Measurements from ENCODE around the gene VWF.
A peak's percentile ranks its signal among the peaks of the same experiment; 100 is the strongest.

Gene VWF

DNA sequence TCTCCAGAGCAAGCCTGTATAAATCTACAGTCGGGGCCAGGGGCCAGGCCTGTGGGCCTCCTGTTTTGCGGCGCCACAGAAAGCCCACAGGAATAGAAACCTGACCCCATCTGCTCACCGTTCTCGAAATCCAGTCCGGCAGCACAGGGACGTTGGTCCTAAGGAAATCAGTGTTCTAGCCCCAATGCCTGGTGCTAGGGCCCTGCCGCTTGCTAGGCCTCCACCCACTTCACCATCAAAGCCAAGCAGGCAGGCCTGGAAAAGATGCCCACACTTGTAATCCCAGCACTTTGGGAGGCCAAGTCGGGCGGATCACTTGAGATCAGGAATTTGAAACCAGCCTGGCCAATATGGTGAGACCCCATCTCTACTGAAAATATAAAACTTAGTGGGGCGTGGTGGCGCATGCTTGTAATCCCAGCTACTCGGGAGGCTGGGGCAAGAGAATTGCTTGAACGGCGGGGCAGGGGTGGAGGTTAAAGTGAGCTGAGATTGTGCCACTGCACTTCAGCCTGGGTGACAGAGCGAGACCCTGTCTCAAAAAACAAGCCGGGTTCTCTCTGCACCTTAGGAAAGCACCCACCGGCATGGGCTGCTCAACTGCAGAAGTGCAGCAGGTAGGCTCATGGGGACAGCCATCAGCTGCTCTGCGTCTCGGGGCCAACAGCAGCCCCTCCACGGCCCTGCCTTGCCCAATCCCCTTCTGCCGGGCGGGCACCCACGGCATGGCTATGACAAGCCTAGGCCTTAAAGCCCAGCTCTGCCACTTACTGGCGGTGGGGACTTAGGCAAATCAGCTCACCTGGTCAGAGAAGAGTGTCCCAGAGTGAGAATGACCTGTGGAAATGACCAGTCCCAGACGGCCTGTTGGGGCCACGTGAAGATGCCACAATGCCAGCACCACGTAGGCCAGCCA is 47.4 kb downstream of the VWF start:
- no peak for DNase-seq (ENCODE audit: low spot score)

DNA sequence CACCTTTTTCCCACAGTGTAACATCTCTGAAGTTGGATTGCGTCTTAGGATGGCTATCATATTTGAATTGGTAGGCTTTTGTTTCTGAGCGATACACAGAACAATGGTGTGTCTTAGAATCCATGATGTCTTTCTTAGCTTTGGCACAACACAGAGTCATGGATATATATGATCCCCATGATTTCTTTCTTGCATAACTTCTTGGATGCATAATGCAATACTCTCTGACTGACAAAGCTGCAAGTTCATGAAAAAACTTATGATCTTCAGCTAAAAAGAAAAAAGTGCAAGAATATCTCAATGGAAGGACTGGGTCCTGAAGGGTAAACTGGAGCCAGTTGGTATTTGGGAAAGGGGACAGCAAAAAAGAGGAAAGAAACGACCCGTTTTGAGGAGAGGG is 48.1 kb downstream of the VWF start:
- no peak for DNase-seq (ENCODE audit: low spot score)

DNA sequence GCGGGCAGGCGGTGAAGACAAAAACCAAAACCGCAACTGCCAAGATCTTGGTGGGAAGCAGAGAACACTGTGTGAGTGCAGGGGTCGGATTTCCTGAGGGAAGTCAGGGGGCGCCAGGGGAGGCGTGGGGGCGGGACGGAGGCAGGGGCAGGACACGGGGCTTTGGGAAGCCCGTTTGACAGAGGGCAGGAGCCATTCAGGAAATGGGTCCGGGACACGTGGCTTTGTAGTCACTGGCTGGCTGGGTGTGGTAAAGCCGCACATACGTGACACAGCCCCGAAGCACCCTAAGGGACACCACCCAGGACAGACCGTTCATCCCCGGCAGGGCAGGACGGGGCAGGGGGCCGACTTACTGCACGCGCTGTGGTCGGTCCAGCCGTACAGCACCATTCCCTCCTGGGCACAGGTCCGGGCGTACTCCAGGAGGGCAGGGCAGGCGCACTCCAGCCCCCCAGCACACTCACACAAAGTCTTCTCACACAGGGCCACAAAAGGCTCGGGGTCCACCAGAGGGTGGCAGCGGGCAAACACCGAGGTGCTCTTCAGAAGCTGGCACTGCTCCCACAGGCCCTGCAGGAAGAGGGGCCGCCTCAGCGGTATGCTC is 49.4 kb downstream of the VWF start:
- peak; percentile 42 for DNase-seq (ENCODE audit: low spot score)

DNA sequence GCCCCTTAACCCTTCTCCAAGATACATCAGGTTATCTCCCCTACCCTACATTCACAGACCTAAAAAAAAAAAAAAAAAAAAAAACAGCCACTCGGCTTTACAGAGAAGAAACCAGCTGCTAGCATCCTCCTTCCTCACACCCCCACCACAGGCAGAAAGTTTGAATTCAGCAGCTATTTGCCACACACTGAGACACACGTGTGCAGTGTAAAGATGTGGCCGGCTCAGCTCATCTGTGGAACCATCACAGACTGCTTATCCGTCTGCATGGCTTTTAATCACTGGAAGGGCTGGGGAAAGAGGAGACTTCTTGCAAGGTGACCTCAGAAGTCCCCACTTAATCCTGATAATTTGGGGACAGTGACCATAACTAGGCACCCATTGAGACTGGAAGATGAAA is 50.0 kb downstream of the VWF start:
- no peak for DNase-seq (ENCODE audit: low spot score)

DNA sequence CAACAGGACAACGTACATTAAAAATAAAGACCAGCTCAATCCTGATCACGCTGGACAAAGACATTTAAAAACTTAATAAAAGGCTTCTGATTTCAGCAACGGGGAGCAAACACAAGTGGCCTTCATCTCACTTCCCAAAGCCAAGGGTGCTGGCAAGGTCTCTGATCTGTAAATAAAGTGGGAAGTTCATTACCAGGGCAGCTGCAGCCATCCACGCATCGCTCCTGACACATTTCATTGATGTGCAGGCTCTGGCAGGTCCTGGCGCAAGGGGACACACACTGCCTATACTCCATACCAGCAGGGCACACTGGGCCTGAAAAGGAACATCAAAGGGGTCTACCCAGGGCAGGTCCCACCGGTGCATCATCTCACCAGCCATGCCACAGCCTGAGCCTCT is 51.0 kb downstream of the VWF start:
- DNase-seq (ENCODE audit: low spot score) = no peak

DNA sequence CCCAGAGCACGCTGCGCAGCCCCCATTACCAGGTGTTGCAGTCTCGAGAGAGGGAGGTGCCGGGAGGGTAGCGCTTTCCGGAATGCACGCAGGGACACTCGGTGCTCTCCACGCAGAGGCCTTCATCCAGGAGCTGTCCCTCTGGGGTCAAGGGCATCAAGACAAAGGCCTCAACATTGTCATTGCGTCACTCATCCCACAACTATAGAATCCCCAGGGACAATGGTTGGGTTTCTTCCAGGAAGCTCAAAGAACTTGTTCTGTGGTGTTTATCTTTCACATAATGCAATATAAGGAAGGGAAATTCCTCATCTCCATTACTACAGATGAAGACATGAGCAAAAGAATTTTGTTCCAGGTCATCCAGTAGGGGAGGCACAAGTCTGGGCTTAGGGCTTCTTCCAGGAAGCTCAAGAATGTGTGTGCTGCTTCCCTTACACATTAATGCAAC is 52.1 kb downstream of the VWF start:
- DNase-seq (ENCODE audit: low spot score) = no peak

DNA sequence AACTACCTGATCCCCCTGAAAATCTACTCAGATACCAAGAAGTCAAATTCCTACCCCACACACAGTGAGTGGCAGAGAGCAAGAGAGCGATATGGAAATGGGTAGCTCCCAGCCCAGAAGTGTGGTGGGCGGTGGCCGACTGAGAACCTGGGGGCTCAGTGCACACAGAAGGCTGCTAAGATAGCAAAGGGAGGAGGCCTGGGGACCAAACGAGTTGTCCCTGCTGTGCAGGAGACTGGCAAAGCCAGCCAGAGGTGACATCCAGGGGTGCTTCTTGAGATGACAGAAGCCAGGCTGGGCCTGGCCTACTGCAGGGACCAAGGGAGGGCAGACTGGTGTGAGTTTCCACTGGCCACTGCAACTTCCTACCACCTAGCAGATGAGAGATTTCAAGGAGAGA is 52.9 kb downstream of the VWF start:
- no peak for DNase-seq (ENCODE audit: low spot score)

DNA sequence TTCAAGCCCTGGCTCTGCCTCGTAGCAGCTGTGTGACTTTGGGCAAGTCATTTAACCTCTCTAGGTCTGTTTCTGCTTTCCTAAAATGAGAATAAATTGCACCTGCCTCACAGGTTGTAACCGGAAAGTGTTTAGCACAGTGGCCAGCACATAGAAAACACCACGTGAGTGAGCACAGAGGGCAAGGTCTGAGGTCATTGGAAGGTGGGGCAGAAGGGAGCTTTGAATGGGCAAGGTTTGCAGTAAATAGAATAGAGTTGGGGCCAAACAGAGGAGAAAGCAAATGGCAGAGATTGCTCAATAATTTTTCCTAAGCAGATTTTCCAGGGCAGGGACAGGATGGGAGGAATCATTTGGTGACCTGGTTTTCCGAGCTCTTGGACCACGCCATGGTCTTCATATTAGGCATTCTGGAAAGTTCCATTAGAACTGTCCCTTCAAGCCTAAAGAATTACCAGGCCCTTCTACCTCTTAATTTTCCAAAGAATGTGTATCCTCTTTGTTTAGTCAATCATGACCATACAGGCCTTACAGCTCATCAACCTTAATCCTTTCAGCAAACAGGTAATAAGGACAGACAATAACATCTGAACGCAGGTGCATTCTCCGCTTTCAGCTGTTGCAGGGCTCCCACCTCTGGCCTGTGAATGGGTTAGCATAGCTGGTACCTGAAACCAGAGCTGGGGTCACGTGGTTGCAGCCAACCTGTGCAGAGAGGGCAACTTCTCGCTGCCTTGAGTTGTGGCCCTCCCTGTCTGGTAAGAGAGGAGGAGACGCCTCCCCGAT is 53.8 kb downstream of the VWF start:
- DNase-seq (ENCODE audit: low spot score) = no peak

DNA sequence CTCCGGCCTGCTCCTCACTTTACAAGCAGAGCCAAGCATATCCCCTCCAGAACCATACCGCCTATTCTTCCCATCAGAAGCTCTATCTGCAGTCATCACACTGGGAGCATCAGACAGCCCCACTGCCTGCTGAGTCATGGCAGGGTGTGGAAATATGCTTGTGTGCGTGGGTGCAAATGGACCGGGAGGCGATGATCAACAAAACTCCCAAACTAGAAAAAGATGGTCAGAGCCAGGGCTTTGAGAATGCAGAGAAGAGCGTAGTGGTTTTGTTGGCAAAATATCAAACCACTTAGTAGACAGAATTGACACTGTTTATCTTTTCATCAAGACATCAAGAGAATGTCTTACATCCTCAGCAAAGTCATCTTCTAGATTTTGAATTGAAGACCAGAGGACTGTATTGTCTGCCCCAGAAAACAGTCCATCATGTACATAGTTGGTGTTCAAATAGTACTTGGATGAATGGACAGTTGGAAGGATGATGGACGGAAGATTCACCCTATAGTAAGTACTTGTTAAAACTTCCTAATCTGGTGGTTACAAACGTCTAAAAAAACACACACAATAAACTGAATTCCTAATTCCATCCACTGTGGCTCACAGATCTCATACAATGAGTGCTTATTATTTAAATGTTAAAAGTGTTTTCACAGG is 54.9 kb downstream of the VWF start:
- DNase-seq (ENCODE audit: low spot score) = peak; percentile 93

DNA sequence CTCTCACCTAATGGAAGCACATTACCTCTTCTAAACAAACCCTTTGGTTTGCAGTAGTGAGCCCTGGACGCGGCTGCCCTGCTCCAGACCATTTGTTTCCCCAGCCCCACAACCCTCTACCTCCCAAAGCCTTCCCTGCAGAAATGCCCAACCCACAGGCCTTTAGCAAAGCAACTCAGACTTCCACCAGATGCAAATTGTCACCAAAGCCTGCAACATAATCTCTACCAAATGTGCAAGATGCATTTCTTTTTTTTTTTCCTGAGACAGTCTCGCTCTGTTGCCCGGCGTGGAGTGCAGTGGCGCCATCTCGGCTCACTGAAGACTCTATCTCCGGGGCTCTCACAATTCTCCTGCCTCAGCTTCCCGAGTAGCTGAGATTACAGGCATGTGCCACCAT is 56.2 kb downstream of the VWF start:
- no peak for DNase-seq (ENCODE audit: low spot score)

DNA sequence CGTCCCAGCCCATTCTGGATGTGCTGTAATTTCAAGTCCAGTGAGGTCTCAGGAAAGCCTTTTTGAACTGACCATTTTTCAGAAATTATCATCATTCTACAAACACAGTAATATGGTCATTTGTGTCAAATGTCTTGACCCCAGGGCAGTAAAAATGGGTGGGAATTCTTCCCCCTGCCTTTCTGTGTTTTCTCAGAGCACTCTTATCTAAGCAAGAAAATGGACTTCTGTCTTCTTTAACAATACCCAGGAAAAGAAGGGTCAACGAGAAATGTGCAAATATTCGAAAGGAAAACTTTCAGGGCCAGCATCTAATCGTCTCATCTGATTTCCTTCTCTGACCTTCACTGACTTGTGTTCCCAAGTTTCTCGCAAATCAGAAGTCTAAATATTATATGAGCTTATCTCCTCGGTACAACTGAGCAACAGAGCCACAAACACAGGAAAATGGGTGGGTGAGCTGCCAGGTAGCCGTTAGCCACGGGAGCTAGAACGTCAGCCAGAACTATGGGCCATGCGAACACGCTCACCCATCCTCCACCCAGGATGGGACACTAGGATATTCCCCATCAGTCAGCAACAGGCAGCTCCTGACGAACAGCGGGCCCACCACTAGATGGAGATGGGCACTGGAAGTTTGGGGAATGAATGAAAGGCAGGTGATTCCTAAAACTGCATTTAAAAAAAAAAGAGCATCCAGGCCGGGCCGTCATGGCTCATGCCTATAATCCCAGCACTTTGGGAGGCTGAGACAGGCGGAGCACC is 57.1 kb downstream of the VWF start:
- DNase-seq (ENCODE audit: low spot score) = peak; percentile 33

DNA sequence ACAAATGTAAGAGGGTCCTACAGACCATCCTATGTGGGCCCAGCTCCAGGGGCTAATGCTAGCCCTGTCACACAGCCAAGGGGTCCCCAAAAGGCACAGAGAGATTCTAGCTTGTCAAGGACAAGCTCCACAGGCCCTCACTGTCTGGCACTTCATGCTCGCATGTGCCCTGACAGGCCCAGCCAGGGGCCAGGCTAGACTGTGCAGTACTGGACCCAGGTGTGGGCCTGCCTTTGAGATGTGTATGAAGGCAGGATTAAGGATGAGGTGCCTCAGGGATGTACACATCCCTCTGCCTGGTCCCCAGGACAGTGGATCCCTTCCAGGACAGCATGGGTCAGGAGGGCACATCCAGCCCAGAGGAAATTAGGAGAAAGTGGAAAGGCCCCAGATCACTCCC is 57.8 kb downstream of the VWF start:
- DNase-seq (ENCODE audit: low spot score) = no peak

DNA sequence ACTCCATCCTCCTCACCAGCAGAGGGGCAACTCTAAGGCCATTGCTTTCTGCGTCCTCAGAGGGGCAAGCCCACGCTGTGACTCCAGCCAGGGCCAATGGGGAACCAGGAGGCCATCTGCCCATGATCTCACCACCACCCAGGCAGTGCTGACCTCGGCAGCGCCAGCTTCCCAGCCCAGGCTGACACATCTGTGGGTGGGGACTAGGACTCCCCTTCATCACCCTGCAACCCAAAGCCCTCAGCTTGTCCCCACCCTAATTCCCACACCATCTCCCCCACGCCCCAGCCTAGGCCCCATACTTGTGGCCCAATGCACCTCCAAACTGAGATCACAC is 58.6 kb downstream of the VWF start:
- no peak for DNase-seq (ENCODE audit: low spot score)

DNA sequence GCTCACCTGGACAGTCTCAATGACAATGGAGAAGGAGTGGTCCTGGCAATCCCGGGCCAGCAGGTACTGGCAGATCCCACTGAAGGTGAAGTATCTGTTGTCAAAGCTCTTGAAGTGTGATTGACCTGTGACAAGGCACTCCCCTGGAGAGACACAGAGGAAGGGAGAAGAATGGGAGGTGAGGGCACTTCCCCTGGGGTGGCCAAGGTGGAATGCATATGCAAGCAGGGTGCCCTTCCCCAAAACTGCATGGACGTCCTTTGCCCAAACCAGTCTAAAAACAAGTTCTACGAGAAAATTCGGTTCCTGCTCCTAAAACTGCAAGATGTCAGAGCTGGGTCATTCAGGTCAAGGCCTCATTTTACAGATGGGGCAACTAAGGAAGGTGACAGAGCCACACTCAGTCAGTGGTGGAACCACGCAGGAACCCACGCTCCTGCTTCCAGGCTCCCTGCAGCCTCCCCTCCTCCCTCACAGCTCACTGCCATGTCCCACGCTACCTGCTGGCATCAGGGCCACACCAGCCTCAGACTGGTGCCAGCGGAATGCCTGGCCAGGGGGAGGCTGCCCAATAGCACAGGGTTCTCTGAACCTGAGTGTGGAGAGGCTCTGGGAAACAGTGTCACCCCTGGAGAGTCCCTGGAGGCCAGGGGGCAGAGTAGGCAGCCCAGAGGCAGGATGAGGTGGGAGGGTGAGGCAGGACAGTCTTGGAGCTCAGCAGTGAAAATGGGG is 59.2 kb downstream of the VWF start:
- no peak for DNase-seq (ENCODE audit: low spot score)

DNA sequence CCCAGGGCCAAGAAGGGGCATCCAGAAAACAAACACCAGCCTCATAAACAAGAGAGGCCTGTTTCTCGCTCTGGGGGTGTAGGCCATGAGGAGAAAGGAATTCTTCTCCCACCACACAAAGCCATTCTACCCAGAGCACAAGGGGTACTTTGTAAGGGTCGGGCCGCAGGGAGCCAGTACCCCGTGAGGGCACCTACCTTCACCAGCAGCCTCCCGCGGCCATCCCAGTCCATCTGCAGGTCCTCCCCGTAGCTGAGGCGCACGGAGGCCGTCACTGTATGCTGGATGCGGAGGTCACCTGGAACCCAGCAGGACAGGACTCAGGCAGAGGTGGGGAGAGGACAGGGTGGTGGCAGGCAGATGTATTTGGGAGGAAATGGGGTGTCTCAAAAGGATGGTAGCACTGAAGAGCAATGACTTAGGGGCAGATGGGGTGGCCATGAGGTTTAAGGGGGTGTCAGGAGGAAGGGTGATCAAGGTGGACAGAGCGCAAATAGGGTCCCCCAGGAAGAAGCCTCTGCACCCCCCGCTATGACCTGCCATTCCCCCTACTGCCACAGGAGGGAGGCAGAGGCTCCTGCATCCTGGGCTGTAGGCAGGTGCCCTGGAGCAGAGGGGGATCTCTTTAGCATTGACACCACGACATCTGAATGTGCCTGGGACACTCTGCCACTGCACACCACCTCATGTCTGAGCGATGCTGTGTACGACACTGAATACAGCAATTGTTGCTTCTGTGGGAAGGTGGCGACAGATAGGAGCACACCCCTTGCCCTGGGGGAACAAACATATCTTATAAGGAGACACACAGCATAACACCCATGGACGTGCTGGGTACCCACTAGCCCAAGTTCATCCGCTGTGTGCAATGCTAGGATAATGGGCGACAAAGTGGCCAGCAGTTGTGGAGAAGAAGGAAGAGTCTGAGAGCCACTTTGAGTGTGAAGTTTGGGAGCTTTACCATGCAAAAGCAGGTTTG is 61.4 kb downstream of the VWF start:
- DNase-seq (ENCODE audit: low spot score) = peak; percentile 79

DNA sequence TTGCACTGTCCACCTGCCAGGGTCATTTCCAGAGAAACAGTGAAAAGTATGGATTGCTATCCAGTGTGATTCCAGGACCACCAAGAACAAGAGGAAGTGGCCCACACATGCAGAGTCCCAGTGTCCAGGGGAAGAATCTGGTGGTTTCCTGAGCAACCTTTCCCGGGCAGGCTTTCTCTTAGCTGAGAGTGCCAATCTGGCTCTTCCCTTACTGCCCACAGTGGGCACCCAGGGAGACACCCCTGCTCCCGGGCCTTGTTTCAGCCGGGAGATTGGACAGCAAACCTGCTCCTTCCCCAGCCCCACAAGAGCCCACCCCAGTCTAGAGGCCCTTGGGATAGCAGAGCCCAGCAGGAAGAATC is 62.1 kb downstream of the VWF start:
- no peak for DNase-seq (ENCODE audit: low spot score)

DNA sequence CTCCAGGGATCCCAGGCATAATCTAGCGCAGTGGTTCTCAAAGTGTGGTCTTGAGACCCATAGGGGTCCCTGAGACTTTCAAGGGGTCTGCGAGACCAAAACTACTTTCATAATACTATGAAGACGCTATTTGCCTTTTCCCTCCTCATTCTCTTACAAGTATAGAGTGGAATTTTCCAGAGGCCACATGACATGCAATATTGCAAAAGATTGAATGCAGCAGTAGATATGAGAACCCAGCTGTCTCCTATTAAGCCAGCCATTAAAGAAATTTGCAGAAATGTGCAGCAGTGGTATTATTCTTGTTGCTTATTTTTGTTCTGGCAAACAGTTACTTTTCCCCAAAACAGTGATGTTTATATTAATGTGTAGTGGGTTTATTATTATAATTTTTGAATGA is 62.8 kb downstream of the VWF start:
- peak; percentile 42 for DNase-seq (ENCODE audit: low spot score)

DNA sequence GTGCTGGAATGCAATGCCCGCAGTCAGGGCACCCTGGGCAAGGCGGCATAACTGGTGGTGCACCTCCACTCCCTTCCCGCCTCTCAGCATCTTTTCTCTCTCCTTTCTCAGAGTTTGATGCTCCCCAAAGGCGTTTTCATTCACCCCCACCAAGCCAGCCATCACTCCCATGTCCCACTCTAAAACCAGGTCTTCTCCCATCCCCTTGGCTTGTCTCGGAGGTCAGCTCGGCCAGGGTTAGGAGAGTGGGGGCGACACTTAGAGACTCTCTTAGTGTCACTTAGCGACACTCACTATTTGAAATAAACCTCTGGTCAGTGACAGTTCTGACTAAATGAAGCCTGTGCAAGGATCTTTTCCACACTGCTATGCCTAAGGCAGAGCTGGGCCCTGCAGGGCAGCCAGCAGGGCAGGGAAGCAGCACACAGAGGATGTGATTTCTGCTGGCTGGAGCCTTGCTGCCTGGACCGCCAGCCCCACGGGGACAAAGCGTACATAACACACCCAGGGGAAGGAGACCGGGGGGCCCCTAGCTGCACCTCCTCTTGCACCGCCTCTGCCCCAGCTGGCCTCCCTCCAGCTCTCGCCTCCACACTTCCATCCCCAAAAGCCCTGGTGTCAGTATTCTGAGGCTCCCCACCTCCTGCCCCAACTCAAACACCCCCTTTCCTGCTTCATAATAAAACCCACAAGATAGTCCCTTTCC is 64.5 kb downstream of the VWF start:
- DNase-seq (ENCODE audit: low spot score) = no peak

DNA sequence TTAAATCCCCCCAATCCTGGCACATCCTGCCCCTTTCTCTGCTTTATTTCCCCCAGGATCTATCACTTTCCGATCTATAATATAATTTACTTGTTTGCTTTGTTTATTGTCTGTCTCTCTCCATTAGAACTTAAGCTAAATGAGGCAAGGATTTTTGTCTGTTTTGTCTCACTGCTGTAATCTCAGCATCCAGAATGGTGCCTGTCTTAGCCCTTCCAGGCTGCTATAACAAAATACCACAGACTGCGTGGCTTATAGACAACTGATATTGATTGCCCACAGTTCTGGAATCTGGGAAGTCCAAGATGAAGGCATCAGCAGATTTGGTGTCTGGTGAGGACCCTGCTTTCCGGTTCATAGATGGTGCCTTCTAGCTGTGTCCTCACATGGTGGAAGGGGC is 65.2 kb downstream of the VWF start:
- no peak for DNase-seq (ENCODE audit: low spot score)
